Measurements from ENCODE around the gene TECPR2. TPM values are rescaled to one million over a fixed set of nuclear protein-coding genes. Genes with fewer than 3 reads are reported as not detected.
"Not testable (repeated sequence)": the region's sequence is repeated elsewhere in the genome, so short reads cannot be mapped to it uniquely, and the experiment has no call there.

TECPR2 gene
- total and polyA plus RNA-seq, 2 of the 13 experiments (the other 11 are each of a cell fraction or from before 2014, with no cell fraction given) = 3.5 to 5.7 TPM

DNA sequence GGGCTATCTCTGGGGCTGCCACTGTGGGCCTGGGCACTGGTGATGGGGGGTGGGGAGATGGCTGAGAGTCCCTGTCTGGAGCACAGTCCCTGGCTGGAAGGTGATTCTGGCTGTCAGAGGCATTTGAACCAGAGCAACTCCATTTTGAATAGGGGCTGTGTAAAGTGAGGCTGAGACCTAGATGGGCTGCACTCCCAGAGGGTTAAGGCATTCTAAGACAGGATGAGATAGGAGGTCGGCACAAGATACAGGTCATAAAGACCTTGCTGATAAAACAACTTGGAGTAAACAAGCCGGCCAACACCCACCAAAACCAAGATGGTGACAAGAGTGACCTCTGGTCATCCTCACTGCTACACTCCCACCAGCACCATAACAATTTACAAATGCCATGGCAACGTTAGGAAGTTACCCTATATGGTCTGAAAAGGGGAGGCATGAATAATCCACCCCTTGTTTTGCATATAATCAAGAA, 188.2 kb downstream of the TECPR2 start:
- DNase-seq (ENCODE audit: low spot score); BruUV-seq (replicated peaks); H3K4me2 ChIP-seq (ENCODE audit: low read depth, low read length); in situ Hi-C loops (cut with HindIII; ENCODE audit: extremely low pct_ligation_motif_present, low pct_unique_long_range_greater_than_20kb); H3K36me3 ChIP-seq (replicated peaks in 1 of 2; ENCODE audit: control insufficient read depth in 1 of 2, insufficient read depth in 2 of 2, low read length in 2 of 2); H3K9me3 ChIP-seq (ENCODE audit: low read length); intact Hi-C loops (cut with micrococcal nuclease; ENCODE audit: unreplicated experiment); FAIRE-seq; H3K9ac ChIP-seq (ENCODE audit: insufficient read depth, low read depth, low read length); POLR2A ChIA-PET; H3K4me3 ChIP-seq (replicated peaks in 1 of 3; ENCODE audit: insufficient read depth in 1 of 3, low read depth in 2 of 3, low read length in 3 of 3); H3K27me3 ChIP-seq (ENCODE audit: control insufficient read depth in 1 of 2, insufficient read depth in 2 of 2, low read length in 2 of 2); H4K20me1 ChIP-seq (ENCODE audit: insufficient read depth, low read length); H3K27ac ChIP-seq (ENCODE audit: extremely low read length, insufficient read depth, low read length); H2AFZ ChIP-seq (ENCODE audit: low read length); ATAC-seq; CTCF ChIA-PET (ENCODE audit: low intra/inter-chr PET ratio, low total read pairs): not testable (repeated sequence)
- H3K4me1 ChIP-seq (ENCODE audit: insufficient read depth, low read length) = peaks cover 32% of the 10 kb centered on the region
- peaks cover 13% of the 10 kb centered on the region for H3K79me2 ChIP-seq (ENCODE audit: insufficient read depth, low read length)
- 90% methylated on average over 3 of the region's 3 CpGs for WGBS (ENCODE audit: low lambda C conversion rate)

Small RNAs within 50 kb of the gene (microRNA-seq; reads per million reads assigned to microRNA genes)
- not detected for gene MIR4309

Small RNAs within 50 kb of the gene (small RNA-seq; reads per million reads assigned to genes)
- gene MIR4309 (ENCODE audit: insufficient read depth in 2 of 3, insufficient read length in 3 of 3, low read depth in 2 of 3, low replicate concordance in 1 of 3) = 0 reads per million in 3 experiments

Other genes starting within 250 kb of the TECPR2 start
- 23.2 and 30.5 TPM in 2 replicates for gene WDR20, start 223.0 kb upstream of the TECPR2 start, total RNA-seq (2016; rRNA removed; fragmentation: Illumina TruSeq; extraction: Trizol)
- 10.4 and 11.6 TPM in 2 replicates for gene WDR20, start 223.0 kb upstream of the TECPR2 start, polyA plus RNA-seq (2011; rRNA removed)
- 11.8 and 15.3 TPM in 2 replicates for gene MOK, start 57.8 kb upstream of the TECPR2 start, total RNA-seq (2016; rRNA removed; fragmentation: Illumina TruSeq; extraction: Trizol)
- 16.9 and 17.6 TPM in 2 replicates for gene MOK, start 57.8 kb upstream of the TECPR2 start, polyA plus RNA-seq (2011; rRNA removed)
- 8.2 and 12.8 TPM in 2 replicates for gene ZNF839, start 43.2 kb upstream of the TECPR2 start, total RNA-seq (2016; rRNA removed; fragmentation: Illumina TruSeq; extraction: Trizol)
- 9.3 and 11.1 TPM in 2 replicates for gene ZNF839, start 43.2 kb upstream of the TECPR2 start, polyA plus RNA-seq (2011; rRNA removed)
- gene CINP, start 51 bp upstream of the TECPR2 start, total RNA-seq (2016; rRNA removed; fragmentation: Illumina TruSeq; extraction: Trizol) = 42.8 and 59.7 TPM in 2 replicates
- gene CINP, start 51 bp upstream of the TECPR2 start, polyA plus RNA-seq (2011; rRNA removed) = 30.9 and 32.8 TPM in 2 replicates
- gene ANKRD9, start 146.8 kb downstream of the TECPR2 start, total RNA-seq (2016; rRNA removed; fragmentation: Illumina TruSeq; extraction: Trizol) = 5.7 and 10.0 TPM in 2 replicates
- gene ANKRD9, start 146.8 kb downstream of the TECPR2 start, polyA plus RNA-seq (2011; rRNA removed) = 15.0 and 23.2 TPM in 2 replicates
- gene RCOR1, start 229.7 kb downstream of the TECPR2 start, total RNA-seq (2016; rRNA removed; fragmentation: Illumina TruSeq; extraction: Trizol) = 11.1 and 14.8 TPM in 2 replicates
- 10.2 and 10.5 TPM in 2 replicates for gene RCOR1, start 229.7 kb downstream of the TECPR2 start, polyA plus RNA-seq (2011; rRNA removed)